GM18858 (cell line): ENCODE measurements around the gene GSAP.
A peak's percentile ranks its signal among the peaks of the same experiment; 100 is the strongest.

ENCODE experiments used
- ATAC-seq: cut with Tn5 transposase; IDR thresholded peaks from one replicate; pipeline ENCODE4 v1.9.1; 2021; ENCODE audit not compliant: unreplicated experiment

Gene GSAP

DNA sequence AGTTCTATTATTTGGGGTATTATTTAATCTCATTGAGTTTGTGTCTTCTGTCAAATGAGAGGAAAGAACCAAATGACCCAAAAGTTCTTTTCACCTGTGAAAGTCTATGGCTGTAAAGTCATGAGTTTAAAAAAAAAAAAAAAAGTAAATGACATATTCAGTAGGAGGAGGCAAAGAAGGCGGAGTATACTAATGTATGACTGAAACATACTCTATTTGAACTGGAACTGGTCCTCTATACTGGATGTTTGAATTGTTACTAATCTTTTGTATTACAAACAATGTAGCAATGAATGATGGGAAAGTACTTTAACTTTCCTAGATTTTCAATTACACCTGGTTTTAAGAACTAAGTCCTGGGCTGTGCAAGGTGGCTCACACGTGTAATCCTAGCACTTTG is 24.9 kb upstream of the GSAP start:
- no peak for ATAC-seq

DNA sequence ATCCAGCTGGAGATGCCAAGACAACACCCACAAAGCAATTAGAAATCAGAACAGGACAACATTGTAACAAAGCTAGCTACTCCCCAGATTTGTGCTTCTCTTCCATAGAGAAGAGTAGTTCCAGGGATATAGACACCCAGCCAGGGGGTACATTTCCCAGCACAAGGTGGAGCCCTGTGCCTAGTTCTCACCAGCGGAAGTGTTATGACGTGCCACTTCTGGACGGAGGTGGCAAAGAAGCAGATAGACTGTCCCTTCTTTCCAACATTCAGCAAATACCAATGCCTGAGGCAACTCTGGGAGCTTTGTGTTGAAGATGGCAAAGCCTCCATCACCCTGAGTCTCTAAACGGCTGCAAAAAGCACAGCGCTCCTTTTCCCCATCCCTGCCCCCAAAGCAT is 23.4 kb upstream of the GSAP start:
- ATAC-seq, result no peak

- ATAC-seq, result no peak
Observed at GRCh38 chr7:77438131-77438530, 22.0 kb upstream of the GSAP start.

DNA sequence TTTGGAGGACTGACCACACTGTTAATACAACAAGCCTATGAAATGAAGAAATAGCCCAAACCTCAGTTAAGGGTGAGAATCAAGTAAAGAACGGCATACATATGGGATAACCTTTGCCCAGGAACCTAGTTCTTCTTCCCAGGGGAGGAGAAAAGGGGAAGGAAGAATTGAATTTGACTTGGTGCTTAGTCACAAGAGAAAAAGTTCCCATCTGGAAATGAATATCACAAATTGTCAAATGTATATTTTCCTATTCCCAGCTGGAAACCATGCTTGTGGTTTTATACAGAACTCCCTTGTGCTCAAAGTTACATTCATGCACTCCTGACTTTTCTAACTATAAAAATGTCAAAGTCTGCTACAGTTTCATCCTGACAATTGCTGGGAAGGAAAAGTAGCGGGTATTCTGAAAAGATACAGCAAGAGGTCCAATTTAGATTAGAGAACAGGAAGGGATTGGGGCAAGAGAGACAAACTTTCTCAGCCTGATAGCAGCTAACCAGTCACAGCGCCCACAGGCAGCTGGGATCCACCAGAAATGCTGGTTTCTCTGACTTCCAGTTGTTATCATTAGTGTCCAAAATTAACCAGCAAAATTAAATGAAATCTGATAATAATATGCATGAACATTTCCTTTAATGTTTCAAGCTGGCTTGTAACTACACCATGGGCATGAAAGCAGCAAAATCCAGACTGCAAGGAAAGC is 18.6 kb upstream of the GSAP start:
- no peak for ATAC-seq

DNA sequence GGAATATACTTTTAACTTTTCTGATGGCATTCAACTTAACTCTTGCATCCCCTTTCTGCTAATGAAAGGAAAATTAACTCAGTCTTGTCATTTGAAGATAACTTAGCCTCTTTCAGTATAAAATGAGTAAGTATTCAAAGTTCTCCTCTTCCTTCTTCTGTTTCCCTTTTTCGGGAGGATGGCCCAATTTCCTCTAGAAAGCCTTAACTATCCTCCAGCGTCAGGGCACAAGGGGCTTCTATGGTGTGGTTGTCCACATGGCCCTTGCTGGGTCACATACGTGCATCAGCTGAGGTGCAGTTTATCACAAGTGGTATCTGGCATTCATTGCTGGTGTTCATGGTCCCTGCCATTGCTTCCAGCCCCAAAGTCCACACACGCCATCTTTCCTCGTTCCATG is 17.8 kb upstream of the GSAP start:
- ATAC-seq, result no peak

GRCh38 chr7:77430927-77431326 is 14.8 kb upstream of the GSAP start:
- ATAC-seq, result no peak

- ATAC-seq, result no peak
Observed at GRCh38 chr7:77428777-77429231, 12.7 kb upstream of the GSAP start.

DNA sequence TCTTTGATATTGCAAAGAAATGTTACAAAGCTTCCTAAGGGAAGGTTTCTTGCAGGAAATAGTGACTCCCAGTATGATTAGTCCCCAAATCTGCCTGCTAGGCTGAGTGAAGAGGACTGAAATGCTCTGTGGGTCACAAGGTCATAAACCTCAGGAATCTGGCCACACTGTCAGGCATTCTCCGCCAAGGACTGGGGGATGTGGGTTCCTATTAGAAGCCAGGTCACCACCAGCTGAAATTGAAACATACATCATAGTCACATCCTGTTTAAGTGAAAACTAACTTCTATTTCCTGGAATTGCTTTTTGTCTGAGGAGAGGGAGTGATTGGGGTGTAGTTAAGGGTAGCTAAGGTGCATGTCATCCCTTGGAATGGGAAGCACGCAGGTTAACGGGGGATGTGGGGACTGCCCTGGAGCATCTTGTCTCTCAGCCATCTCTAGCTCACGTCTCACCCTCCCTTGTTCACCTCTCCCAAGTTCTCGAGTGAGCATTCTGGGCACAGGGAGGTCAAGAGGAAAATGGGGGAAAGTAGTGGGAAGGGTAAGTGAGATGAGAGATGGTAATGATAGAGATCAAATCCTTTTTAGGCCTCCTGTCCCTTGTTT is 12.0 kb upstream of the GSAP start:
- no peak for ATAC-seq

- ATAC-seq, result no peak
Observed at GRCh38 chr7:77426521-77427051, 10.4 kb upstream of the GSAP start.

DNA sequence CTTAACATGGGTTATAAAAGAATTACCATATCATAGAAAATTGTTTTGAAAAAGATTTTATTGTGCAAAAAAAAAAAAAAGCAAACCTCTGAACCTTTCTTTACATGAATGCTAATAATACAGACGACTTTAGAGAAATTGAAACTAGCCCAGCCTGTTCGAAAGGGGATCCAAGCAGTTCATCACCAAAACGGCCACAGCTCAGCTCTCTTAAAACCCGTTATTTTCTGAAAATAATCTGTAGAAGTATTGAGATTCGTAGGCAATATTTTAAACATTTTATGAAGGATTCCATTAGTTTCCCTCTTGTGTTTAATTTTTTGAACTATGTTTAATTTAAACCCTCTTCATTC is 9.9 kb upstream of the GSAP start:
- ATAC-seq, result peak; percentile 63

DNA sequence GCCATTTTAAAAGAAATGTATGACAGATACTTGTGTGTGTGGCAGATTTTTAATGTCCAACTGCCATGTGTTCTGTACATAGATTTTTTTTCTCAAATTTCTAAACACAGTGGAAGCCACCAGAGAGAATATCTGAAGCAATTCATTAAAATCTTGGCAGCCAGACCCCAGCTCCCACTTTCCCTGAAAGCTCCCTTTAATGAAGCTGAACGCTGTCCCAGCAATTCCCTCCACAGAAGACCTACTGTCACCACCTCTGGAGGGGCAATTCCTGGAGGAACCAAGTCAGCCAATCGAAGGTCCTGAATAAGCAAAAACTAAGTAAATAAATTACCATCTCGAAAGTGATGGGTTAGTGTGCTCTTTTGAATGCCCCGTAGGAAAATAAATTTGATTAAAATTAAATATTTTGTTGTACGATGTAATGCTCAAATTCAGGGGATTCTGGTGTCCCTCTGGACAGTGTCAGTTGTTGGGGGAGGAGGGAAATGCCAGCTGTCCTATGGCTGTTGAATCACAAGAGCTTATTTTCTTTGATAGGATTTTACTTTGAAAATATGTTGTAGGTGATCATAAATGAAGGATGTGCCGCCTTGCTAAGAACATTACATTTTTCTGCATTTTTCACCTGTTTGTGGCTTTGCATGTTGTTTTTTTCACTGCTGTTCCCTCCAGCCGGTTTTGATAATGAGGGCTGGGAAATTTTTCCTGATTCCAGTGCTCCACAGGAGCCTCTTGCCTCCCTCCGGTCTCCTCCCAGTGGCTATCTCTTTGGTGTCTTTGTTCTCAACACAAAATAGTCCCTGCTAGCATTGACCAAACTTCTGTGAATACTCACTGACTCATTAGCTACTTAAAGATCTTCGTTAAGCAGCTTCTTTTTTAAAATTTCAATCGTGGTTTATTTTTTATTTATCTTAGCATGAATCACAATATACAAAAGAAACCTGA is 9.2 kb upstream of the GSAP start:
- ATAC-seq, result peak; percentile 32

GRCh38 chr7:77422500-77422899 is 6.4 kb upstream of the GSAP start:
- ATAC-seq, result no peak

GRCh38 chr7:77420986-77421672 is 5.0 kb upstream of the GSAP start:
- no peak for ATAC-seq

GRCh38 chr7:77420438-77420837 is 4.3 kb upstream of the GSAP start:
- ATAC-seq, result no peak

GRCh38 chr7:77419102-77419501 is 3.0 kb upstream of the GSAP start:
- ATAC-seq, result no peak

DNA sequence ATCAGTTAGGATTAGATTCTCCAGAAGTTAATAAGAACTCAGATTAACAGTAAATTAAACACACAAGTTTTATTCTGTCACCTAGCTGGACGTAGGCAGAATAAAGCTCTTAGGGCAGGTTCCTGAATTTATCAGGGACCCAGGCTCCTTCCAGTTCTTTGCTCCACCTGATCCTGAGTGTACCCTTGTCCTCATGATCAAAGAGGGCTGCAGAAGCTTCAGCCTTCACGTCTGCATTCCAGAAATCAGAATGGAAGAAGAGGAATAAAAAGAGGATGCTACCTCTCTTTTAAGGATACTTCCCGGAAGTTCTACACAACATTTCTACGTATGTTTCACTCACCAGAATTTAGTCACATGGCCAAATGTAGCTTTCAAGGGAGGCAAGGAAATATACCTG is 1.7 kb upstream of the GSAP start:
- ATAC-seq, result no peak

DNA sequence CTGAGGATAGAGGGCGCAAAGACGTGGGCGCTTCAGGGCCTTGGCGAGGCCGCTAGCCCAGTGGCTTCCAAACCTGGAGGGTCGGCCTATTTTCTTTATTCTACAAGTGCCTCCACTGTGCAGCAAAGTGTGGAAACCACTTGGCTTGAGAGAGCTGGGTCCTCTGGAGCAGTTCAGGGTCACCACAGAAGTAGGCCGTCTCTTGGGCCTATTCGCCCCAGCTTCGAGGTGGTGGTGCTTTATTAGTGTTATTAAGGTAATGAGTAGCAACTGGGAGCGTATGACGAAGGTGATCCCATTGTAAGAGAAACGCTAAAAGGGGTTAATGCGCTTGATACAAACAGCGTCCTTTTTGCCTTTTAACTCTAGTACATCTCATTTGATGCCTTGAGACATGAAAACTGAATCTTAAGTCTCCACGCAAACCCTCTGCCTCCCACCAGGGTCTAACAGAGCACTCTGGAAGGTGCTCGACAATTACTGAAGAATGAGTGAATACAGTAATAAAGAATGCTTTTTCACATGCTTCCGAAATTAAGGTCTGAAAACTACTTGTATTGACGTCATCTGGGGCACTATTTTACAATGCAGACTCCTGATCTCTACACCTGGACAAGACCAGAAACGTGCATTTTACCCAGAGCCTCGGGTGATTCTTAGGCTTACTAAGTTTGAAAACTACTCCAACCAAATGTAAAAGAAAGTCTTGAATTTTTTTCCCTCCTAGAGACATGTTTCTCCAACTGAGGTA is 647 bp upstream of the GSAP start:
- ATAC-seq, result no peak

DNA sequence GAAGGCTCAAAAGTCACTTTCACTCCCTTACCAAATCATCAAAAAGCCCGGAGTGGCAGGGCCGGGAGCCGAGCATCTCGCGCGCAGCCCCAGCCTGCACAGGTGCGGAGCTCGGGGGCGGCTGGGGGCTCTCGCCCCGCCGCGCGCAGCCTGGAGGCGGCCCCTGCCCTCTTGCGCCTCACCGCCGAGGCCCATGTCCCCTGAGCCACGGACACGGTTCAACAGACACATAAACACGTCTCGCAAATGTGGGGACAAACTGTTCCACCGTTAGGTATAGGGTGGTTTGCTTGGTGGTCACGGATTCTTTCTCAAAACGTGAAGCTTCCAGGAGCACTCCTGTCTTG is 700 bp downstream of the GSAP start:
- ATAC-seq, result peak; percentile 19

DNA sequence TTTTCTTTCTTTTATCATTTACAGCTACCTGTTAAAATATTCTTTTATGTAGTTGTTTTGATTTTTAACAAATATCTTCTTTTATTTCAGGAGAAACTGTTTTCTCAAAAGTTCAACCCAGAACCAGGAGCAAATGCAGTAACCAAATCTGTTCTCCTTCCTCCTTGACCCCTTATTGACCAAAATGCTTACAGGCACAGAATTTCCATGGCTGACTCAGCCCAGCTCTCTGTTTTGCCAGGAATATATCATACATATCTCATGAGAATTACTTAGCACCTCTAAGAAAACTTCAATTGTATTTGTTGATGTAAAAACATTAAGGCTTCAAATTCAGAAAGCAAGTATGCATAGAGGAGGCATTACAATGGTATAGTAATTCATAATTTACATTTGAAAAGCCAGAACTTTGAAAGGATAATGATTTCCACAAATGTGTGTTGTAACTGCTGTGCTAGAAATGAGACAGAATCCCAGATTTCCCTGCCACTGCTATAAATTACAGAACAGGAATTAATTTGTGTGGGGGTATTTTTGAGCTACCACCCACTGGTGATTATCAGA is 2.2 kb downstream of the GSAP start:
- ATAC-seq, result no peak

GRCh38 chr7:77413128-77413527 is 3.0 kb downstream of the GSAP start:
- no peak for ATAC-seq
